Astrocyte (in vitro differentiated cells and primary cell): ENCODE results near the gene FGF12. TPM values are rescaled to one million over a fixed set of nuclear protein-coding genes. Genes with fewer than 3 reads are reported as not detected.

Source experiments
- DNase-seq: peaks from one replicate; pipeline ENCODE4 v3.0.0-alpha.2; 2010; ENCODE audit warnings: low read depth
- FAIRE-seq: peaks from 2 replicates; lab custom pipeline; 2011; peaks lifted over from hg19 to GRCh38; lab: Jason Lieb, UNC
- H2AFZ ChIP-seq: 2 replicates; pipeline ENCODE4 v1.6.0; 2012; ENCODE audit warnings: low read depth, low read length, inconsistent platforms
- H3K27ac ChIP-seq: 2 replicates; pipeline ENCODE4 v1.5.1; 2011; ENCODE audit warnings: low read depth, low read length, inconsistent platforms
- H3K27me3 ChIP-seq: 2 replicates; pipeline ENCODE4 v1.6.0; 2011; ENCODE audit warnings: low read length, inconsistent platforms; ENCODE audit not compliant: insufficient read depth
- H3K36me3 ChIP-seq: 2 replicates; pipeline ENCODE4 v1.5.1; 2011; ENCODE audit warnings: low read length, inconsistent platforms; ENCODE audit not compliant: insufficient read depth
- H3K4me1 ChIP-seq: 2 replicates; pipeline ENCODE4 v1.5.1; 2011; ENCODE audit warnings: low read length, inconsistent platforms; ENCODE audit not compliant: insufficient read depth
- H3K4me2 ChIP-seq: 2 replicates; pipeline ENCODE4 v1.6.0; 2012; ENCODE audit warnings: low read length, inconsistent platforms
- H3K4me3 ChIP-seq: 2 replicates; pipeline ENCODE4 v1.5.1; 2011; ENCODE audit warnings: low read depth, mild to moderate bottlenecking, low read length, inconsistent platforms; ENCODE audit not compliant: insufficient read depth
- H3K79me2 ChIP-seq: 2 replicates; pipeline ENCODE4 v1.6.0; 2012; ENCODE audit warnings: mild to moderate bottlenecking, low read length, inconsistent platforms; ENCODE audit not compliant: insufficient read depth
- H3K9ac ChIP-seq: 2 replicates; pipeline ENCODE4 v1.6.0; 2012; ENCODE audit warnings: mild to moderate bottlenecking, low read length, inconsistent platforms
- H3K9me3 ChIP-seq: 2 replicates; pipeline ENCODE4 v1.5.1; 2012; ENCODE audit warnings: low read depth, mild to moderate bottlenecking, low read length, inconsistent platforms; ENCODE audit not compliant: insufficient read depth
- H4K20me1 ChIP-seq: 2 replicates; pipeline ENCODE4 v1.6.0; 2012; ENCODE audit warnings: low read length, inconsistent platforms; ENCODE audit not compliant: insufficient read depth
- H3K27ac Mint-ChIP-seq: one replicate; pipeline ENCODE4 v1.8.0; 2021; ENCODE audit warnings: mild to moderate bottlenecking, mixed read lengths; ENCODE audit not compliant: unreplicated experiment
- H3K27me3 Mint-ChIP-seq: one replicate; pipeline ENCODE4 v1.8.0; 2021; ENCODE audit warnings: low read depth, mixed read lengths; ENCODE audit not compliant: unreplicated experiment
- H3K36me3 Mint-ChIP-seq: one replicate; pipeline ENCODE4 v1.8.0; 2021; ENCODE audit warnings: low read depth, mixed read lengths; ENCODE audit not compliant: unreplicated experiment
- H3K4me1 Mint-ChIP-seq: one replicate; pipeline ENCODE4 v1.8.0; 2021; ENCODE audit warnings: low read depth, mixed read lengths; ENCODE audit not compliant: unreplicated experiment
- H3K4me3 Mint-ChIP-seq: one replicate; pipeline ENCODE4 v1.8.0; 2021; ENCODE audit warnings: mild to moderate bottlenecking, moderate library complexity, mixed read lengths; ENCODE audit not compliant: unreplicated experiment
- H3K9me3 Mint-ChIP-seq: one replicate; pipeline ENCODE4 v1.8.0; 2021; ENCODE audit warnings: mild to moderate bottlenecking, mixed read lengths; ENCODE audit not compliant: unreplicated experiment
- CTCF ChIP-seq: IDR thresholded peaks from 2 replicates; pipeline ENCODE4 v1.5.1; 2011; ENCODE audit warnings: low read depth, mild to moderate bottlenecking, inconsistent platforms, low read length, moderate library complexity; ENCODE audit not compliant: insufficient read depth
- EZH2 ChIP-seq: IDR thresholded peaks from 2 replicates; pipeline ENCODE4 v1.6.1; 2012; ENCODE audit warnings: mild to moderate bottlenecking, low read length, inconsistent platforms; ENCODE audit not compliant: insufficient read depth
- total RNA-seq: library from RNA; stranded (reverse); gene quantifications from 2 replicates; pipeline ENCODE4 v1.2.1, GENCODE V29; 2021

Gene FGF12
- total RNA-seq, 1 donor from 2014 or later, result 1.4 TPM

- Histone ChIP-seq H3K27ac (no peak overlapping the region), H3K9me3 (no peaks in the 10 kb centered on the region), H3K4me3 (no peak overlapping the region), H3K9ac (no peak overlapping the region), H3K27me3 (no peaks in the 10 kb centered on the region), H3K4me2 (no peak overlapping the region), H2AFZ (no peak overlapping the region), H4K20me1 (no peaks in the 10 kb centered on the region), H3K4me1 (peaks cover 3% of the 10 kb centered on the region), H3K79me2 (no peaks in the 10 kb centered on the region), H3K36me3 (no peaks in the 10 kb centered on the region)
- H3K4me3 Mint-ChIP-seq, result no peak overlapping the region
- FAIRE-seq, result no peak
- no peaks in the 10 kb centered on the region for H3K9me3 Mint-ChIP-seq
- no peaks in the 10 kb centered on the region for H3K36me3 Mint-ChIP-seq
- TF ChIP-seq EZH2 (no peak), CTCF (no peak)
- no peaks in the 10 kb centered on the region for H3K4me1 Mint-ChIP-seq
- no peak overlapping the region for H3K27ac Mint-ChIP-seq
- no peaks in the 10 kb centered on the region for H3K27me3 Mint-ChIP-seq
- no peak for DNase-seq
Observed at GRCh38 chr3:192487033-192487432, 240.3 kb downstream of the FGF12 start.

- H3K36me3 Mint-ChIP-seq, result no peaks in the 10 kb centered on the region
- H3K9me3 Mint-ChIP-seq, result no peaks in the 10 kb centered on the region
- Histone ChIP-seq H2AFZ (no peak overlapping the region), H3K4me2 (no peak overlapping the region), H3K4me3 (no peak overlapping the region), H3K9me3 (no peaks in the 10 kb centered on the region), H4K20me1 (no peaks in the 10 kb centered on the region), H3K27me3 (no peaks in the 10 kb centered on the region), H3K4me1 (peaks cover 8% of the 10 kb centered on the region), H3K27ac (no peak overlapping the region), H3K36me3 (no peaks in the 10 kb centered on the region), H3K79me2 (no peaks in the 10 kb centered on the region), H3K9ac (no peak overlapping the region)
- DNase-seq, result peak; percentile 45
- no peaks in the 10 kb centered on the region for H3K27me3 Mint-ChIP-seq
- no peak overlapping the region for H3K4me3 Mint-ChIP-seq
- FAIRE-seq, result no peak
- no peaks in the 10 kb centered on the region for H3K4me1 Mint-ChIP-seq
- TF ChIP-seq EZH2, result no peak
- no peak overlapping the region for H3K27ac Mint-ChIP-seq
Observed at GRCh38 chr3:192482809-192483208, 244.5 kb downstream of the FGF12 start.

DNA sequence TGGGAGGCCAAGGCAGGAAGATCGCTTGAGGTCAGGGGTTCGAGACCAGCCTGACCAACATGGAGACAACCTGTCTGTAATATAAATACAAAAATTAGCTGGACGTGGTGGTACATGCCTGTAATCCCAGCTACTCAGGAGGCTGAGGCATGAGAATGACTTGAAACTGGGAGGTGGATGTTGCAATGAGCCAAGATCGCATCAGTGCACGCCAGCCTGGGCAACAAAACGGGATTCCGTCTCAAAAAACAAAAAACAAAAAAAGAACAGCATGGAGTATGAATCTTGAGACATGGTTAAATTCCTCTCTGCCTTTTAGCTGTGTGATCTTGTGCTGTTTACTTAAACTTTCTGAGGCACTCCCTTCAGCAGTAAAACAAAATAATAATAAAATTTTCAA, 244.9 kb downstream of the FGF12 start:
- Mint-ChIP-seq H3K4me1 (no peaks in the 10 kb centered on the region), H3K27ac (no peak overlapping the region), H3K9me3 (no peaks in the 10 kb centered on the region), H3K27me3 (no peaks in the 10 kb centered on the region), H3K36me3 (no peaks in the 10 kb centered on the region), H3K4me3 (no peak overlapping the region)
- Histone ChIP-seq H3K9me3 (no peaks in the 10 kb centered on the region), H2AFZ (no peak overlapping the region), H3K79me2 (no peaks in the 10 kb centered on the region), H4K20me1 (no peaks in the 10 kb centered on the region), H3K4me1 (peaks cover 8% of the 10 kb centered on the region), H3K4me3 (no peak overlapping the region), H3K9ac (no peak overlapping the region), H3K4me2 (peak overlapping the region; percentile 18), H3K36me3 (no peaks in the 10 kb centered on the region), H3K27ac (peak overlapping the region; percentile 24), H3K27me3 (no peaks in the 10 kb centered on the region)
- DNase-seq (peak; percentile 13), FAIRE-seq (no peak)
- TF ChIP-seq CTCF, result no peak
- no peak for TF ChIP-seq EZH2
